NB4 (cell line): ENCODE measurements around the gene RGSL1.

Experiments
- DNase-seq: peaks from one replicate; pipeline ENCODE4 v3.0.0; 2010; ENCODE audit warnings: low read depth
- H3K4me3 ChIP-seq: one replicate; pipeline ENCODE4 v1.5.1; 2011; ENCODE audit warnings: mild to moderate bottlenecking, low read depth, low read length, moderate library complexity
- MYC ChIP-seq: IDR thresholded peaks from 2 replicates; pipeline ENCODE4 v1.6.1; 2011; ENCODE audit warnings: low read depth, low read length
- POLR2A ChIP-seq: IDR thresholded peaks from 2 replicates; pipeline ENCODE4 v1.6.1; 2011; ENCODE audit warnings: mild to moderate bottlenecking; ENCODE audit not compliant: insufficient read length; ENCODE audit errors: extremely low read depth
- TF ChIP-seq, protein P1 (sequence below): IDR thresholded peaks from one replicate; pipeline ENCODE4 v1.5.1; 2012; ENCODE audit warnings: low read depth, low read length
- TF ChIP-seq, protein P2 (sequence below): IDR thresholded peaks from 2 replicates; pipeline ENCODE4 v1.6.1; 2011; ENCODE audit warnings: low read depth, low read length

Gene RGSL1

DNA sequence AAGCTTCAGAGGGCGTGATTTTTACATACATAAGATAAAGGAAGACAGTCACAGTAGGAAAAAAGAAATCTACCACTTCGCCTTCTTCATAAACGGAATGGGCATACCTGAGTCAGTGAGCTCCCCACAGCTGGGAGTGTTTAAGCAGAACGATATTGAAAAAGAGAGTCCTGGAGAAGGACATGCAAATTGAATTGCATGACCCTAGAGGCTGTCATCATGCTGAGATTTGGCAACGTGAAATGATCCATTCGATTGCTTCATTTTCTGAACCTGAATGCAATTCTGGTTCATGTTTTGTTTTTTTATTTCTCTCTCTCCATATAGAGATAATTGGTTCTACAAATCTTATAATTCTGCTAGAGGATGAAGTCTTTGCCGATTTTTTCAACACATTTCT, 3.7 kb downstream of the RGSL1 start:
- no peak overlapping the region for H3K4me3 ChIP-seq
- DNase-seq, result no peak
- no peak for TF ChIP-seq POLR2A
- no peak for TF ChIP-seq MYC
- TF ChIP-seq, protein P1, sequence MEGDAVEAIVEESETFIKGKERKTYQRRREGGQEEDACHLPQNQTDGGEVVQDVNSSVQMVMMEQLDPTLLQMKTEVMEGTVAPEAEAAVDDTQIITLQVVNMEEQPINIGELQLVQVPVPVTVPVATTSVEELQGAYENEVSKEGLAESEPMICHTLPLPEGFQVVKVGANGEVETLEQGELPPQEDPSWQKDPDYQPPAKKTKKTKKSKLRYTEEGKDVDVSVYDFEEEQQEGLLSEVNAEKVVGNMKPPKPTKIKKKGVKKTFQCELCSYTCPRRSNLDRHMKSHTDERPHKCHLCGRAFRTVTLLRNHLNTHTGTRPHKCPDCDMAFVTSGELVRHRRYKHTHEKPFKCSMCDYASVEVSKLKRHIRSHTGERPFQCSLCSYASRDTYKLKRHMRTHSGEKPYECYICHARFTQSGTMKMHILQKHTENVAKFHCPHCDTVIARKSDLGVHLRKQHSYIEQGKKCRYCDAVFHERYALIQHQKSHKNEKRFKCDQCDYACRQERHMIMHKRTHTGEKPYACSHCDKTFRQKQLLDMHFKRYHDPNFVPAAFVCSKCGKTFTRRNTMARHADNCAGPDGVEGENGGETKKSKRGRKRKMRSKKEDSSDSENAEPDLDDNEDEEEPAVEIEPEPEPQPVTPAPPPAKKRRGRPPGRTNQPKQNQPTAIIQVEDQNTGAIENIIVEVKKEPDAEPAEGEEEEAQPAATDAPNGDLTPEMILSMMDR, result no peak
- TF ChIP-seq, protein P2, sequence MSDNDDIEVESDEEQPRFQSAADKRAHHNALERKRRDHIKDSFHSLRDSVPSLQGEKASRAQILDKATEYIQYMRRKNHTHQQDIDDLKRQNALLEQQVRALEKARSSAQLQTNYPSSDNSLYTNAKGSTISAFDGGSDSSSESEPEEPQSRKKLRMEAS, result no peak

DNA sequence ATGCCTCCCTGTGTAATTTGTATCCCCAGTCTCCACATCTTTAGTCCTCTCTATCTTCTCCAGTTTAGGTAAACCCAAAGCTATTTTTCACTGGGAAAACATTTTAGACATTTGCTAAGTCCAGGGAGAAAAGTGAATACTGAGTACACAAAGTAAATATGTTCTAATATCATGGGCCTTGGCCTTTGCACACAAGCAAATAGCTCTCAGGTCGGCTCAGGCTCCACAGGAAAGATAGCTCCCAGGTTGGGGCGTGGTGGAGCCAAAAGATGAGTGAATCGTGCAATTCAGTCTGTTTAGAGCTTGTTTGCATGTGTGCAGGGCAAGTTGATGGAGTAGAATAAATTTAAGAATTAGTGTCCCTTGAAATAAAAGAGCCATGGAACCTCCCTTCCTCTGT, 7.9 kb downstream of the RGSL1 start:
- H3K4me3 ChIP-seq, result no peak overlapping the region
- no peak for TF ChIP-seq POLR2A
- DNase-seq, result no peak

DNA sequence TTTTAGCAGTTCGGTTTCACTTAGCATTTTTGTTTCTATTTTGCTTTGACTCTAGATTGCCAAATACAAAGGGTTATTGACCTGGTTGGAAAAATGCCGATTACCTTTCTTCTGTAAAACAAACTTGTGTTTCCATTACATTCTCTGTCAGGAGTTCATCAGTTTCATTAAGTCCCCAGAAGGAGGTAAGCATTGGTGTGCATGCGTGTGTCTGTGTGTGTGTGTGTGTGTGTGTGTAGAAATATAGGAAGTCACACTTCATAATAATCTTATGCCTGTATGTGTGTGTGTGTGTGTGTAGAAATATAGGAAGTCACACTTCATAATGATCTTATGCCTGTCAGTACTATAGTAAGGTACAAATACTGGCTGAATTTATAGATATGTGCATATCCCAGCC, 10.0 kb downstream of the RGSL1 start:
- no peak overlapping the region for H3K4me3 ChIP-seq
- DNase-seq, result peak; percentile 36
- TF ChIP-seq, protein P2, result no peak
- TF ChIP-seq MYC (no peak), POLR2A (no peak)
- TF ChIP-seq, protein P1, result no peak

DNA sequence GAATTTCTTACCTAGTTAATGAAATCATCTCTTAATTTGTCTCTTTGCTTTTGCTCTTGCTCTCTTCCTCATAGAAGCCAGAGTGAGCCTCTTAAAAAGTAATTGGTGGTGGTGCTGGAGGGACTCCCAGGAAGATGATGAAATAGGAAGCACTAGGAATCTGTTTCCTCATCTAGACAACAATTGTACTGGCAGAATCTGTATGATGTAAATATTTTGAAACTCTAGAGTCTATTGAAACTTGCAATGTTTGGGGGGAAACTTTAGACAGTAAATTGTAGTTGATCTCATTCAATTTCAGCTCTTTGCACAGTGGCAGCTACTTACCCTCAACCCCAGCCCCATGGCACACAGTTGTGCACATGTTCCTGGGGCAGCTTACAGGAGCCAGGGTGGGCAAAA, 10.6 kb downstream of the RGSL1 start:
- H3K4me3 ChIP-seq, result no peak overlapping the region
- TF ChIP-seq MYC (no peak), POLR2A (no peak)
- TF ChIP-seq, protein P1, result no peak
- TF ChIP-seq, protein P2, result no peak
- peak; percentile 85 for DNase-seq

DNA sequence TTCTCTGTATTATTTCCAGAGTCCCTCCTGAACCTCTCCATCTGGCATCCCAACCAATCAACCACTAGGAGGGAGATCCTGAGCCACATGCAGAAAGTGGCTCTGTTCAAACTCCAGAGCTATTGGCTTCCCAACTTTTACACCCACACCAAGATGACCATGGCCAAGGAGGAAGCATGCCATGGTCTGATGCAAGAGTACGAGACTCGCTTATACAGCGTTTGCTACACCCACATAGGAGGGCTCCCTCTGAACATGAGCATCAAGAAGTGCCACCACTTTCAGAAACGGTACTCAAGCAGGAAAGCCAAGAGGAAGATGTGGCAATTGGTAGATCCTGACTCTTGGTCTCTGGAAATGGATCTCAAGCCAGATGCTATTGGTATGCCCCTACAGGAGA, 23.6 kb downstream of the RGSL1 start:
- H3K4me3 ChIP-seq, result no peak overlapping the region
- TF ChIP-seq, protein P1, result no peak
- TF ChIP-seq, protein P2, result no peak
- TF ChIP-seq MYC, result no peak
- no peak for TF ChIP-seq POLR2A
- DNase-seq, result no peak

DNA sequence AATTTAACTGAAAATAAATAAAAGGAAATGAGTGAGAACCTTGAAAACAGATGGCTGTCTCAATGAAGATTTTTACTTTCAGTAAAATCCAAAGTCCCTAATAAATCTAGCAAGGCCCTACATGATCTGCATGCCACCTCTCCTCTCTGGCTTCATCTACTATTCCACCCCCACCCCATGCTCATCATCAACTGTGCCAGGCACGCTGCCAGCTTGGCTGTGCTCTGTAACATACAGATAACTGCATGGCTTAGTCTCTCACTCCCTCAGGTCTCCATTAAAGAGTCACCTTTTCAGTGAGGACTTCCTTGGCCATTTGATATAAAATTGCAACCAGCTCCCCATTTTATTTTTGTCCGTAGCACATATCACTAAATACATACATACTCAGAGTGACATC, 26.7 kb downstream of the RGSL1 start:
- no peak for DNase-seq
- H3K4me3 ChIP-seq, result no peak overlapping the region
- TF ChIP-seq, protein P2, result no peak
- no peak for TF ChIP-seq POLR2A

DNA sequence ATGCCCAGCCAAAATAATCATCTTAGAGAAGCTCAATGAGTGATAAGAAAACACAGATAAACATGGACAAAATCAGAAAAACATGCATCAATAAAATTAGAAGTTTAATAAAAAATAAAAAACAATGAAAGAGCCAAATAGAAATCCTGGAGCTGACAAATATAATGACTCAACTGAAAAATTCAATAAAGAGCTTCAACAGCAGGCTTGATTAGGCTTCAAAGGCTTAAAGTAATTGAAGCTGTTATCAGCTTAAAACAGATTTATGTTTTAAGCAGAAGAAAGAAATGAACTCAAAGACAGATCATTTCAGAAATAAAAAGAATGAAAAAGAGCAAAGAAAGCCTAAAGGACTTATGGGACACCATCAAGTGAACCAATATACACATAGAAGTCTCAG, 28.3 kb downstream of the RGSL1 start:
- no peak overlapping the region for H3K4me3 ChIP-seq
- TF ChIP-seq, protein P2, result no peak
- TF ChIP-seq POLR2A, result no peak
- TF ChIP-seq, protein P1, result no peak
- no peak for TF ChIP-seq MYC
- DNase-seq, result no peak
